Measurements from ENCODE around the gene RHOT1. TPM values are rescaled to one million over a fixed set of nuclear protein-coding genes. Genes with fewer than 3 reads are reported as not detected.

The RHOT1 gene
- total RNA-seq, 6 experiments from 2014 or later, result 20.8 to 26.8 (median 23.6) TPM

- TF ChIP-seq, protein P1, sequence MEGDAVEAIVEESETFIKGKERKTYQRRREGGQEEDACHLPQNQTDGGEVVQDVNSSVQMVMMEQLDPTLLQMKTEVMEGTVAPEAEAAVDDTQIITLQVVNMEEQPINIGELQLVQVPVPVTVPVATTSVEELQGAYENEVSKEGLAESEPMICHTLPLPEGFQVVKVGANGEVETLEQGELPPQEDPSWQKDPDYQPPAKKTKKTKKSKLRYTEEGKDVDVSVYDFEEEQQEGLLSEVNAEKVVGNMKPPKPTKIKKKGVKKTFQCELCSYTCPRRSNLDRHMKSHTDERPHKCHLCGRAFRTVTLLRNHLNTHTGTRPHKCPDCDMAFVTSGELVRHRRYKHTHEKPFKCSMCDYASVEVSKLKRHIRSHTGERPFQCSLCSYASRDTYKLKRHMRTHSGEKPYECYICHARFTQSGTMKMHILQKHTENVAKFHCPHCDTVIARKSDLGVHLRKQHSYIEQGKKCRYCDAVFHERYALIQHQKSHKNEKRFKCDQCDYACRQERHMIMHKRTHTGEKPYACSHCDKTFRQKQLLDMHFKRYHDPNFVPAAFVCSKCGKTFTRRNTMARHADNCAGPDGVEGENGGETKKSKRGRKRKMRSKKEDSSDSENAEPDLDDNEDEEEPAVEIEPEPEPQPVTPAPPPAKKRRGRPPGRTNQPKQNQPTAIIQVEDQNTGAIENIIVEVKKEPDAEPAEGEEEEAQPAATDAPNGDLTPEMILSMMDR (IDR thresholded peaks at IDR 0.05), result no peak
- Mint-ChIP-seq H3K4me1 (ENCODE audit: low read depth) (no peaks in the 10 kb centered on the region), H3K9me3 (no peaks in the 10 kb centered on the region), H3K4me3 (peak overlapping the region; percentile 49), H3K36me3 (ENCODE audit: low read depth) (no peaks in the 10 kb centered on the region), H3K27me3 (ENCODE audit: insufficient read depth) (peaks cover 54% of the 10 kb centered on the region), H3K27ac (no peak overlapping the region)
- DNase-seq, result no peak
Observed at GRCh38 chr17:32267690-32268205, 125.4 kb downstream of the RHOT1 start.

DNA sequence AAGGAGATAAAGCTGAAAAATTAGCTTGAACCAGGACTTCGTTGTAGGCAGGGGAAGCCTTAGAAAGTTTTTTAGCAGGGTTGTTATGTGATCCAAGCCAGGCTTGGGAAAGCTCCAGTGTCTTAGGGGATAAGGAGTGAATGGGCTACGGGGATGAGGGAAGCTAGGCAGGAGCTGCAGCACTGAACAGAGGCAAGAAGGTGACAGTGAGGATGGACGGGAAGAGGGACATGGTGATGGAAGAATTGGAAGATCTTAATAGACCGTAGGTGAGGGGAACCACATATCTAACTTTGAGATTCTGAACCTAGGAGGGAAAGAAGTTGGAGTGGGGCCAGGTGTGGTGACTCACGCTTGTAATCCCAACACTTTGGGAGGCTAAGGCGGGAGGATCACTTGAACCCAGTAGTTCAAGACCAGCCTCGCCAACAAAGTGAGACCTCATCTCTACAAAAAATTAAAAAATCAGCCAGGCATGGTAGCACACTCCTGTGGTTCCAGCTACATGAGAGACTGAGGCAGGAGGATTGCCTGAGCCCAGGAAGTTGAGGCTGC lies 126.5 kb downstream of the RHOT1 start:
- no peak for DNase-seq
- H3K9me3 Mint-ChIP-seq, result no peaks in the 10 kb centered on the region
- H3K4me1 Mint-ChIP-seq (ENCODE audit: low read depth), result no peaks in the 10 kb centered on the region
- TF ChIP-seq, protein P1 (IDR thresholded peaks at IDR 0.05), result no peak
- H3K36me3 Mint-ChIP-seq (ENCODE audit: low read depth), result no peaks in the 10 kb centered on the region
- H3K4me3 Mint-ChIP-seq, result no peak overlapping the region
- H3K27me3 Mint-ChIP-seq (ENCODE audit: insufficient read depth), result peaks cover 47% of the 10 kb centered on the region
- H3K27ac Mint-ChIP-seq, result no peak overlapping the region

DNA sequence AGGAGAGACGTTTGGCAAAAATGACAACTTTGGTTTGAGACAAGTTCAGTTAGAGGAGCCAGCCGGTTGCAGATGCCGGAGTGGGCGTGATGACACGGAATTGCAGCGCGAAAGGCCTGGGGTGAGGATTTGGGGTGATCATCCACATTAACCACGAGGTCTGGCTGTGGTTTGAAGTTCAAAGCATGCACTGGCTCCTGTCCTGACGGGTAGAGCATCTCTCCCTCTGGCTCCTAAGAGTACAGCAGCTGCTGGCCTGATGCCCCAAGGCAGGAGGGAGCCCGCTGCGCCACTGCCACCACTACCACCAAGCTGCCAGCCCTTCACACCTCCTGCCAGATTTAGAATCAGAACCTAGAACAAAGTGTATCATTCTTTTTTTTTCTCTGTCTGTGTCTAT lies 127.1 kb downstream of the RHOT1 start:
- DNase-seq, result no peak
- Mint-ChIP-seq H3K4me3 (no peak overlapping the region), H3K36me3 (ENCODE audit: low read depth) (no peaks in the 10 kb centered on the region), H3K9me3 (no peaks in the 10 kb centered on the region), H3K27me3 (ENCODE audit: insufficient read depth) (peaks cover 42% of the 10 kb centered on the region), H3K27ac (no peak overlapping the region), H3K4me1 (ENCODE audit: low read depth) (peaks cover 5% of the 10 kb centered on the region)
- TF ChIP-seq, protein P1 (IDR thresholded peaks at IDR 0.05), result no peak

DNA sequence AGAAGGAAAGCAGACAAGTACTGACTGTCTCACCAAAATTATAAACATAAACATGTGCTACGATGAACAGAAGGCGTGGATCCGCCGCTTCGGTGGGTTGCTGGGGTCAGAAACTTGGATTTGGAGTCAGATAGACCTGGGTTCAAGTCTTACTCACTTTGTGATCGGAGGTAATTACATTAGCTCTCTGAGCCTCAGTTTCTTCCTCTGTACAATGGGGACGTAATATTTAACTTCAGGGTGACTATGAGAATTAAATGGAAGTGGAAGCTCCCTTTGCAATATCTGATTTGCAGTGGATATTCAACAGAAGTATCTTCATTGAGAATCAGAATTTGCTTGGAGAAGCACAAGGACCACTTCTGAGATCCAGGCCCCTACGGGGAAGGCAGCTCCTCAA lies 129.5 kb downstream of the RHOT1 start:
- DNase-seq, result no peak
- Mint-ChIP-seq H3K4me1 (ENCODE audit: low read depth) (peaks cover 22% of the 10 kb centered on the region), H3K9me3 (no peaks in the 10 kb centered on the region), H3K27me3 (ENCODE audit: insufficient read depth) (peaks cover 30% of the 10 kb centered on the region), H3K36me3 (ENCODE audit: low read depth) (no peaks in the 10 kb centered on the region), H3K4me3 (no peak overlapping the region), H3K27ac (no peak overlapping the region)
- TF ChIP-seq, protein P1 (IDR thresholded peaks at IDR 0.05), result no peak

GRCh38 chr17:32274101-32274500 lies 131.8 kb downstream of the RHOT1 start:
- Mint-ChIP-seq H3K4me1 (ENCODE audit: low read depth) (peaks cover 22% of the 10 kb centered on the region), H3K27me3 (ENCODE audit: insufficient read depth) (peaks cover 23% of the 10 kb centered on the region), H3K9me3 (no peaks in the 10 kb centered on the region), H3K27ac (no peak overlapping the region; the same call in 1 of the 2 replicates), H3K4me3 (no peak overlapping the region), H3K36me3 (ENCODE audit: low read depth) (no peaks in the 10 kb centered on the region)
- TF ChIP-seq, protein P1 (IDR thresholded peaks at IDR 0.05), result no peak
- DNase-seq, result no peak
